Activated naive CD8-positive, alpha-beta T cell treated with anti-CD3 and anti-CD28 coated beads, Interleukin-2, amount 50 U/mL, for 16 hours (primary cell): ENCODE results near the gene FAM107B.

ENCODE experiments used
- DNase-seq: peaks from one replicate; pipeline ENCODE4 v3.0.0-alpha.2; 2020; ENCODE audit warnings: low read depth, low spot score

The FAM107B gene

GRCh38 chr10:14776546-14776945 is 1.8 kb upstream of the FAM107B start:
- no peak for DNase-seq

- DNase-seq: no peak
Measured at GRCh38 chr10:14775656-14776055, 959 bp upstream of the FAM107B start.

- no peak for DNase-seq
Measured at GRCh38 chr10:14774214-14774580, 500 bp downstream of the FAM107B start.

- DNase-seq: no peak
Measured at GRCh38 chr10:14773551-14774213, 1.0 kb downstream of the FAM107B start.

DNA sequence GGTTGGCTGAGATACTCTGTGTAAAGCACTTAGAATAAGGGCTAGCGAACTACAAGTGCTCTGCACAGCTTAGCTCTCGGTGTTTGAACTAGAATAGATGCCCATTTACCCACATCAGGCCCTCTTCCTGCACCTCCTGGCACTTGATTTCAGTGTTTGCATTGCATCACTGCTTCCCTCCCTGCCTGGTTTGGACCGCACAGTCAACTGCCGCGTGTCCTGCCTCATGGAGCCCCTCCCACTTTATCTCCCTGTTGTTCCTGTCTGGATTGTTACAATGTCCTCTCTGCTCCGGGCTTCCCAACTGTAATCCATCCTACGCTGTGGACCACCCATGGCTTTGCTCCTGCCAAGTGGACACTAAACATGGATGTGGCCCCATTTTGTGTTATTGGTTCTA is 2.3 kb downstream of the FAM107B start:
- DNase-seq: no peak

- no peak for DNase-seq
Measured at GRCh38 chr10:14770927-14771326, 3.8 kb downstream of the FAM107B start.

- no peak for DNase-seq
Measured at GRCh38 chr10:14761372-14761771, 13.3 kb downstream of the FAM107B start.

GRCh38 chr10:14758994-14759664 is 15.6 kb downstream of the FAM107B start:
- no peak for DNase-seq

- no peak for DNase-seq
Measured at GRCh38 chr10:14758451-14758850, 16.2 kb downstream of the FAM107B start.

- DNase-seq: no peak
Measured at GRCh38 chr10:14757986-14758385, 16.7 kb downstream of the FAM107B start.

- DNase-seq: no peak
Measured at GRCh38 chr10:14757394-14757793, 17.3 kb downstream of the FAM107B start.

- no peak for DNase-seq
Measured at GRCh38 chr10:14753441-14753840, 21.3 kb downstream of the FAM107B start.

- no peak for DNase-seq
Measured at GRCh38 chr10:14751921-14752320, 22.8 kb downstream of the FAM107B start.

GRCh38 chr10:14751014-14751896 is 23.4 kb downstream of the FAM107B start:
- no peak for DNase-seq

GRCh38 chr10:14749070-14749809 is 25.5 kb downstream of the FAM107B start:
- no peak for DNase-seq

GRCh38 chr10:14748441-14748840 is 26.3 kb downstream of the FAM107B start:
- DNase-seq: no peak

GRCh38 chr10:14742815-14743214 is 31.9 kb downstream of the FAM107B start:
- no peak for DNase-seq

- DNase-seq: no peak
Measured at GRCh38 chr10:14742382-14742781, 32.3 kb downstream of the FAM107B start.

DNA sequence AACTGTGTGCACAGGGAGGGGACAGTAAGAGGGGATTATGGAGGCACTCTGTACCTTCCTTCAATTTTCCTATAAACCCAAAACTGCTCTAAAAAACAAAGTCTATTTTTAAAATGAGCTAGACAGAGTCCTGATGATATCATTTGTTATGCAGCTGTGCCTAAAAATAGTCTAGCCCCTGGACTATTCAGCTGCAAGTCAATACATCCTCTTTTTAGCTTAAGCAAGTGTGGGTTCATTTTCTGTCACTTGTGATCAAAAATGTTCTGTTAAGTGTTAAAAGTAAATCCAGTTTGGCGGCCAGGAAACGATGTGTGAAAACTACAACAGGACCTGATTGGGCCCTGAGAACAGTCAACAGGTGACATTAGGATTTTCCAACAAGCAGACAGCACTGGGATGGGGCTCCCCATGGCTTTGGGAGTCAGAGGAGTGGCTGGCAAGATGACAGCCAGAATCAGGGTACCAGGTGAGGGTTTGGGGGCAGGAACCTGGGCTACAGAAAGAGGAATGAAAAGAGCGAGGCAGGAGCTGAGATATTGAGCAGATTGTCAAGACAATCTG is 33.9 kb downstream of the FAM107B start:
- no peak for DNase-seq

- no peak for DNase-seq
Measured at GRCh38 chr10:14737808-14738545, 36.7 kb downstream of the FAM107B start.

DNA sequence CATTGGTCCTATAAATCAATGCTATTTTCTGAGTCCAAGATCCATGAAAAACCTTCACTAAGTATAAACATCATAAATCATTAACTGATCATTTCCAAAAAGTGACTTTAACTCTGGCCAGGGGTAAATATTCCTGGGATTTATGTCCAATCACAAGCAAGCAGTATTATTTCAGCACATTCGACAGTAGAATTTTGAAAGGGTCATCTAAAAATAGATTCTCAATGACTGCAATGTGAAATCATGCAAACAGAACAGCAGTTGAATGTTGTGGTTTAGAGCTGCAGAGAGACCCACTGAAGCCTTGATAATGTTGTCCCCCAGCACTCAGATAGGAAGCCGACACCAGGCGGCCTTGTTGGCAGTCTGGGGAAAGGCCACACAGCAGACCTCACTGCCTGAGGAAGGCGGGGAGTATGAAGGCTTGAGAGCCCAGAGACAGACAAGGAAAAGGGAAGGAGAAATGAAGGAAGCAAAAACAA is 38.1 kb downstream of the FAM107B start:
- DNase-seq: no peak
